Measurements from ENCODE around the gene PIP5K1B.

Gene PIP5K1B

GRCh38 chr9:68904454-68904853, 199.4 kb downstream of the PIP5K1B start:
- DNase-seq (ENCODE audit: insufficient read length): no peak
- FAIRE-seq: no peak

GRCh38 chr9:68905129-68905528, 200.1 kb downstream of the PIP5K1B start:
- no peak for DNase-seq (ENCODE audit: insufficient read length)
- FAIRE-seq: no peak
- no peak for TF ChIP-seq POLR2AphosphoS5 (IDR thresholded peaks at IDR 0.05; ENCODE audit: low read depth, low read length)
- no peak for TF ChIP-seq POLR2A (IDR thresholded peaks at IDR 0.05; ENCODE audit: low read depth, low read length)
- no peak for TF ChIP-seq TAF1 (IDR thresholded peaks at IDR 0.05; ENCODE audit: borderline replicate concordance, low read depth, low read length)

More at GRCh38 chr9:68904454-68904853, 199.4 kb downstream of the PIP5K1B start:
- TF ChIP-seq POLR2AphosphoS5 (IDR thresholded peaks at IDR 0.05; ENCODE audit: low read depth, low read length) (no peak), POLR2A (IDR thresholded peaks at IDR 0.05; ENCODE audit: low read depth, low read length) (no peak), TAF1 (IDR thresholded peaks at IDR 0.05; ENCODE audit: borderline replicate concordance, low read depth, low read length) (no peak)

GRCh38 chr9:68907910-68908309, 202.9 kb downstream of the PIP5K1B start:
- DNase-seq (ENCODE audit: insufficient read length): no peak
- FAIRE-seq: no peak
- TF ChIP-seq POLR2AphosphoS5 (IDR thresholded peaks at IDR 0.05; ENCODE audit: low read depth, low read length) (no peak), POLR2A (IDR thresholded peaks at IDR 0.05; ENCODE audit: low read depth, low read length) (no peak), TAF1 (IDR thresholded peaks at IDR 0.05; ENCODE audit: borderline replicate concordance, low read depth, low read length) (no peak)

DNA sequence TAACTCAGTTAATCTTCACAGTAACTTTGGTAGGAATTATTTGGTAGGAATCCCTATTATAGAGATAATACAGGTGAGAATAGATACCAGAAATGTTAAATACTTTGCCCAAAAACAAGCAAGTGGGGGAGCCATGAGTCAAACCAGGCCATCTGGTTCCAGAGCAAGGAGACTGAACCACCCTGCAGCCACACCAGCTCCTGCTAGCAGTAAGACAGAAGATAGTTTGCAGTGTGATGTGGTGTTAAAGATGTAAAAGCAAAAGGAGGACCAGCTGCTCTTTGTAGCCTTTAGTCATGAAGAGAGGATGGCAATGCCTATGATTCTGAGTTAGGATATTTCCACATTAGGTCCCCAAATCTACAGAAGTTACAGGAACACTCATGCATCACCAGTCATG, 207.5 kb downstream of the PIP5K1B start:
- DNase-seq (ENCODE audit: insufficient read length) (no peak), FAIRE-seq (peak; percentile 92)
- TF ChIP-seq POLR2AphosphoS5 (IDR thresholded peaks at IDR 0.05; ENCODE audit: low read depth, low read length) (no peak), POLR2A (IDR thresholded peaks at IDR 0.05; ENCODE audit: low read depth, low read length) (no peak), TAF1 (IDR thresholded peaks at IDR 0.05; ENCODE audit: borderline replicate concordance, low read depth, low read length) (no peak)

- FAIRE-seq: no peak
- TF ChIP-seq TAF1 (IDR thresholded peaks at IDR 0.05; ENCODE audit: borderline replicate concordance, low read depth, low read length) (no peak), POLR2A (IDR thresholded peaks at IDR 0.05; ENCODE audit: low read depth, low read length) (no peak), POLR2AphosphoS5 (IDR thresholded peaks at IDR 0.05; ENCODE audit: low read depth, low read length) (no peak)
- DNase-seq (ENCODE audit: insufficient read length): no peak
Measured at GRCh38 chr9:68913054-68913453, 208.0 kb downstream of the PIP5K1B start.

- TF ChIP-seq TAF1 (IDR thresholded peaks at IDR 0.05; ENCODE audit: borderline replicate concordance, low read depth, low read length) (no peak), POLR2AphosphoS5 (IDR thresholded peaks at IDR 0.05; ENCODE audit: low read depth, low read length) (no peak), POLR2A (IDR thresholded peaks at IDR 0.05; ENCODE audit: low read depth, low read length) (no peak)
- DNase-seq (ENCODE audit: insufficient read length) (no peak), FAIRE-seq (no peak)
Measured at GRCh38 chr9:68914751-68915150, 209.7 kb downstream of the PIP5K1B start.

- no peak for TF ChIP-seq TAF1 (IDR thresholded peaks at IDR 0.05; ENCODE audit: borderline replicate concordance, low read depth, low read length)
- no peak for TF ChIP-seq POLR2AphosphoS5 (IDR thresholded peaks at IDR 0.05; ENCODE audit: low read depth, low read length)
- TF ChIP-seq POLR2A (IDR thresholded peaks at IDR 0.05; ENCODE audit: low read depth, low read length): no peak
- DNase-seq (ENCODE audit: insufficient read length) (no peak), FAIRE-seq (no peak)
Measured at GRCh38 chr9:68919661-68920060, 214.6 kb downstream of the PIP5K1B start.

DNA sequence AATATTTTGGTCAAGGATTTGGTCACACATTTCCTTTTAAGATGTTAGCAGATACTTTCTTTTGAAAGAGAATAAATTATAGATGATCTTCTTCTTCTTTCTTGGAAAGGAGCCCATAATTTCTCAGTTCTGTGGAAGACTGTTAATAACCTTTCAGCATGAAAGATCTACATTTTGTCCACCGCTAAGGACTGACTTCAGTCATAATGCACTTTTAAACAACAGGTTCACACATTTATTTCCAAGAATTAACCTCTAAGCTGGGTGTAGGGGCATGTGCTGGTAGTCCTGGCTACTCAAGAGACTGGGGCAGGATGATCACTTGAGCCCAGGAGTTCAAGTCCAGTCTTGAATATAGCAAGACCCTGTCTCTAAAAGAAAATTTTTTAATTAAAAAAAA, 215.9 kb downstream of the PIP5K1B start:
- DNase-seq (ENCODE audit: insufficient read length) (no peak), FAIRE-seq (no peak)
- no peak for TF ChIP-seq TAF1 (IDR thresholded peaks at IDR 0.05; ENCODE audit: borderline replicate concordance, low read depth, low read length)
- TF ChIP-seq POLR2A (IDR thresholded peaks at IDR 0.05; ENCODE audit: low read depth, low read length): no peak
- TF ChIP-seq POLR2AphosphoS5 (IDR thresholded peaks at IDR 0.05; ENCODE audit: low read depth, low read length): no peak

DNA sequence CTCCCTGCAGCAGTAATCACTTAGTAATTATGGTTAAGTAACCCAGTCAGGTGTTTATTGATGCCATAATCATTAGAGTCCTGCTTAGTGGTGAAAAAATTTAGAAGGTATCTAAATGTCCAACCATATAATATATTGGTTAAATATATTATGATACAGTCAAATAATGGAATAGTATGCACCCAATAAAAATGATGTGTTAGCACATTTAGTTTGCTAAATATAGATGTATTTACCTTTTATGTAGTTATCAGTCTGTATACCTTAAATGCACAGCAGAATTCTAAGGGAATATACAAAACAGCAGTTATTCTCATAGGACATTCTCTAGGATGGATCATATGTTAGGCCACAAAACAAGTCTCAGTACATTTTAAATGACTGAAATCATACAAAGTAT, 218.4 kb downstream of the PIP5K1B start:
- DNase-seq (ENCODE audit: insufficient read length) (no peak), FAIRE-seq (no peak)
- no peak for TF ChIP-seq POLR2AphosphoS5 (IDR thresholded peaks at IDR 0.05; ENCODE audit: low read depth, low read length)
- no peak for TF ChIP-seq POLR2A (IDR thresholded peaks at IDR 0.05; ENCODE audit: low read depth, low read length)
- TF ChIP-seq TAF1 (IDR thresholded peaks at IDR 0.05; ENCODE audit: borderline replicate concordance, low read depth, low read length): no peak

DNA sequence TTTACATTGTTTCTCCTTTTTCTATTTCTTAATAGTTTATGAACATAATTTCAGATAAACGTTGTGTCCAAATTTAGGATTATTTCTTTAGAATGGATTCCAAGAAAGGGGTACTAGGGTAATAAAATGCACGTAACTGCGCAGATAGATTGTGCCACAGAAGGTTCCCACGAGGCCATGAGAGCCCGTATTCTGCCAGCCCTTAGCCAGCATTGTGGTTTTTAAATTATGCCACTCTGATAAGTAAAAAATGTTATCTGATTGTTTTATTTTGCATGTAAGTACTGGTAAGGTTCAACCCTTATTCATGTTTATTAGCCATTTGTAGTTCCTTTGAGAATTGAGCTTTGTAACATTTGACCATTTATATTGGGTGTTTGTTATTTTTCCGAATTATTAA, 220.1 kb downstream of the PIP5K1B start:
- FAIRE-seq (no peak), DNase-seq (ENCODE audit: insufficient read length) (no peak)
- TF ChIP-seq POLR2A (IDR thresholded peaks at IDR 0.05; ENCODE audit: low read depth, low read length) (no peak), TAF1 (IDR thresholded peaks at IDR 0.05; ENCODE audit: borderline replicate concordance, low read depth, low read length) (no peak), POLR2AphosphoS5 (IDR thresholded peaks at IDR 0.05; ENCODE audit: low read depth, low read length) (no peak)

GRCh38 chr9:68927165-68927564, 222.1 kb downstream of the PIP5K1B start:
- DNase-seq (ENCODE audit: insufficient read length): no peak
- FAIRE-seq: peak; percentile 66
- TF ChIP-seq POLR2AphosphoS5 (IDR thresholded peaks at IDR 0.05; ENCODE audit: low read depth, low read length) (no peak), POLR2A (IDR thresholded peaks at IDR 0.05; ENCODE audit: low read depth, low read length) (no peak), TAF1 (IDR thresholded peaks at IDR 0.05; ENCODE audit: borderline replicate concordance, low read depth, low read length) (no peak)

DNA sequence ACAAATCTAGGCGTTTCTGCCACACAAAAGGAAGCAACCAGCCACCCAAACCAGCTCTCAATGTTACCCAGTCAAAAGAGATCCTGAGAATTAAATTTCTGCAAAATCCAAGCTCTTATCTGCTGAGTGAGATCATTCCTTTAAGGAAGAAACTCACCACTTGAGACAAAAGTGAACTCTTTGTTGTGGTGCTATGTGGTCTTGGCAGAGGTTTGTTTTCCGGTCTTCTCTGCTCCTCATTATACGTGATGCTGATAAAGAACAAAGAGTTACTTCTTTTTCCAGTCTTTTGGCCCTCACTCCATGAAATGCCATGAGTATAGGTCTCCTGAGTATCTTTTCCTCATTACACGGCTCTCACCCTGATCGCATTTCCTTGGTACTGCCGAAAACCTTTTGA, 226.8 kb downstream of the PIP5K1B start:
- TF ChIP-seq TAF1 (IDR thresholded peaks at IDR 0.05; ENCODE audit: borderline replicate concordance, low read depth, low read length) (no peak), POLR2A (IDR thresholded peaks at IDR 0.05; ENCODE audit: low read depth, low read length) (no peak), POLR2AphosphoS5 (IDR thresholded peaks at IDR 0.05; ENCODE audit: low read depth, low read length) (no peak)
- DNase-seq (ENCODE audit: insufficient read length): no peak

DNA sequence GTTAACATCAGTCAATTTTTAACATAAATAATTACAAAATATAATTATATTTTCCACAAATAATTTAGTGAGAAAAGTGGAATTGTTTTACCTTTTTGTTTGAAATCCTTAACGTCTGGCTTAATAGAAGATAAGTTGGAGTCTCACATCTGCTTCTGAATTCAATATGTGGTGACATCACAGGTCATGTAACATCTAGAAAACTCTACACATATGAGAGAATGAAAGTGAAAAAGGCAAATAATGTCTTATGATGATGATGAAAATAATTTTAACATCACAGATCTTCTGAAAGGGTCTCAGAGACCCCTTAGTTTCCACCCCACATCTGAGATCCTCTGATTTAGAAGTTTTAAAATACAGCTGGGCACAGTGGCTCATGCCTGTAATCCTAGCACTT, 227.4 kb downstream of the PIP5K1B start:
- FAIRE-seq: peak; percentile 73

More for the DNA sequence above, 226.8 kb downstream of the PIP5K1B start:
- peak; percentile 24 for FAIRE-seq

More for the DNA sequence above, 227.4 kb downstream of the PIP5K1B start:
- no peak for DNase-seq (ENCODE audit: insufficient read length)
- TF ChIP-seq POLR2AphosphoS5 (IDR thresholded peaks at IDR 0.05; ENCODE audit: low read depth, low read length) (no peak), POLR2A (IDR thresholded peaks at IDR 0.05; ENCODE audit: low read depth, low read length) (no peak), TAF1 (IDR thresholded peaks at IDR 0.05; ENCODE audit: borderline replicate concordance, low read depth, low read length) (no peak)
